IPS-18c (cell line): ENCODE measurements around the gene LAMA3.

ENCODE experiments used
- H3K4me3 ChIP-seq: 2 replicates; pipeline ENCODE4 v1.7.0; 2013; ENCODE audit warnings: low read depth, mild to moderate bottlenecking, low read length, moderate library complexity; ENCODE audit not compliant: insufficient read depth
- H3K9me3 ChIP-seq: one replicate; pipeline ENCODE4 v1.6.1; 2013; ENCODE audit warnings: mild to moderate bottlenecking, low read length, moderate library complexity; ENCODE audit not compliant: control insufficient read depth, insufficient read depth

The LAMA3 gene

GRCh38 chr18:23816740-23817139 lies 127.5 kb downstream of the LAMA3 start:
- Histone ChIP-seq H3K4me3 (no peak overlapping the region), H3K9me3 (no peaks in the 10 kb centered on the region)

GRCh38 chr18:23819001-23819400 lies 129.7 kb downstream of the LAMA3 start:
- no peaks in the 10 kb centered on the region for H3K9me3 ChIP-seq
- H3K4me3 ChIP-seq, result no peak overlapping the region

GRCh38 chr18:23822590-23823385 lies 133.5 kb downstream of the LAMA3 start:
- Histone ChIP-seq H3K4me3 (no peak overlapping the region), H3K9me3 (no peaks in the 10 kb centered on the region)

- Histone ChIP-seq H3K9me3 (no peaks in the 10 kb centered on the region), H3K4me3 (no peak overlapping the region)
Observed at GRCh38 chr18:23824240-23824639, 135.0 kb downstream of the LAMA3 start.

GRCh38 chr18:23824669-23825068 lies 135.4 kb downstream of the LAMA3 start:
- Histone ChIP-seq H3K4me3 (no peak overlapping the region), H3K9me3 (no peaks in the 10 kb centered on the region)

GRCh38 chr18:23825496-23825895 lies 136.2 kb downstream of the LAMA3 start:
- no peaks in the 10 kb centered on the region for H3K9me3 ChIP-seq
- H3K4me3 ChIP-seq, result no peak overlapping the region

- H3K4me3 ChIP-seq, result no peak overlapping the region
Observed at GRCh38 chr18:23825978-23826405, 136.7 kb downstream of the LAMA3 start.

GRCh38 chr18:23826850-23827620 lies 137.8 kb downstream of the LAMA3 start:
- H3K4me3 ChIP-seq, result no peak overlapping the region
- no peaks in the 10 kb centered on the region for H3K9me3 ChIP-seq

More at GRCh38 chr18:23825978-23826405, 136.7 kb downstream of the LAMA3 start:
- no peaks in the 10 kb centered on the region for H3K9me3 ChIP-seq

GRCh38 chr18:23827681-23828080 lies 138.4 kb downstream of the LAMA3 start:
- H3K4me3 ChIP-seq, result no peak overlapping the region
- H3K9me3 ChIP-seq, result no peaks in the 10 kb centered on the region

GRCh38 chr18:23828426-23828825 lies 139.2 kb downstream of the LAMA3 start:
- Histone ChIP-seq H3K9me3 (no peaks in the 10 kb centered on the region), H3K4me3 (no peak overlapping the region)

- Histone ChIP-seq H3K4me3 (no peak overlapping the region), H3K9me3 (no peaks in the 10 kb centered on the region)
Observed at GRCh38 chr18:23832911-23833310, 143.7 kb downstream of the LAMA3 start.

GRCh38 chr18:23833714-23834113 lies 144.5 kb downstream of the LAMA3 start:
- Histone ChIP-seq H3K4me3 (no peak overlapping the region), H3K9me3 (no peaks in the 10 kb centered on the region)

GRCh38 chr18:23835091-23835490 lies 145.8 kb downstream of the LAMA3 start:
- no peaks in the 10 kb centered on the region for H3K9me3 ChIP-seq
- no peak overlapping the region for H3K4me3 ChIP-seq

GRCh38 chr18:23835506-23835905 lies 146.3 kb downstream of the LAMA3 start:
- no peak overlapping the region for H3K4me3 ChIP-seq
- H3K9me3 ChIP-seq, result no peaks in the 10 kb centered on the region

GRCh38 chr18:23837591-23837990 lies 148.3 kb downstream of the LAMA3 start:
- Histone ChIP-seq H3K9me3 (no peaks in the 10 kb centered on the region), H3K4me3 (no peak overlapping the region)

GRCh38 chr18:23838233-23838632 lies 149.0 kb downstream of the LAMA3 start:
- Histone ChIP-seq H3K9me3 (no peaks in the 10 kb centered on the region), H3K4me3 (no peak overlapping the region)

GRCh38 chr18:23838801-23839366 lies 149.6 kb downstream of the LAMA3 start:
- Histone ChIP-seq H3K4me3 (no peak overlapping the region), H3K9me3 (no peaks in the 10 kb centered on the region)

GRCh38 chr18:23842305-23842704 lies 153.1 kb downstream of the LAMA3 start:
- Histone ChIP-seq H3K9me3 (no peaks in the 10 kb centered on the region), H3K4me3 (no peak overlapping the region)
